ENCODE measurements around the gene HADHB. TPM values are rescaled to one million over a fixed set of nuclear protein-coding genes. Genes with fewer than 3 reads are reported as not detected.

Gene HADHB
- total and polyA plus RNA-seq, 2 of the 13 experiments (the other 11 are each of a cell fraction or from before 2014, with no cell fraction given) = 112 to 238 TPM

DNA sequence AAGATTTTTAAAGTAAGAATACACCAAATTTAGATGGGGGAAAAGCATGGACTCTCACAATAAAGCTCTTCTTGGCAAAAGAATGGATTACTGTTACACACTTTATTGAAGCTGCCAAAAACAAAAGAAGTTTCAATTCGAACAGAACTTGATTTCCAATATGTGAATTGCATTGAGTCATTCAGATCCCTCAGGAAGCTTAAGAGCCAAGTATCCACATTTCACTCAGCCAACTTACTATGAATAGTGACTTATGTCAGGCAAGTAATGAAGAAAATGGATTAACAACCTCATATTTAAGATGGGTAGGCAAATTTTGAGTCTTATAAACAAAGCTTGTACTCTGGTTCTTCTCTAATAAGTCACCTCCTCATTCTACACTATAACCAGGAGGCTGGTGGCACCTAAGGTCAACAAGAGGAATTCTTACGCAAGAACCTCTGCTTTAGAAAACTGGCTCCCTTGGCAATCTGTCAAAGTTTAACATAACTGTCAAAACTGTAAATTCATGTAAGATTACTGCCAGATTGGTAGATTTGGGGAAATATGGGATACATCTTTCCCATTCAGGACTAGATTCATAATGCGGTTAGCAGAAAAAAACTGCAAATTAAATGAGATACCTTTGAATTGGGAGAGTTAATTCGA is 6.3 kb upstream of the HADHB start (continued):
- TF ChIP-seq, protein P1, sequence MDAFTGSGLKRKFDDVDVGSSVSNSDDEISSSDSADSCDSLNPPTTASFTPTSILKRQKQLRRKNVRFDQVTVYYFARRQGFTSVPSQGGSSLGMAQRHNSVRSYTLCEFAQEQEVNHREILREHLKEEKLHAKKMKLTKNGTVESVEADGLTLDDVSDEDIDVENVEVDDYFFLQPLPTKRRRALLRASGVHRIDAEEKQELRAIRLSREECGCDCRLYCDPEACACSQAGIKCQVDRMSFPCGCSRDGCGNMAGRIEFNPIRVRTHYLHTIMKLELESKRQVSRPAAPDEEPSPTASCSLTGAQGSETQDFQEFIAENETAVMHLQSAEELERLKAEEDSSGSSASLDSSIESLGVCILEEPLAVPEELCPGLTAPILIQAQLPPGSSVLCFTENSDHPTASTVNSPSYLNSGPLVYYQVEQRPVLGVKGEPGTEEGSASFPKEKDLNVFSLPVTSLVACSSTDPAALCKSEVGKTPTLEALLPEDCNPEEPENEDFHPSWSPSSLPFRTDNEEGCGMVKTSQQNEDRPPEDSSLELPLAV (CRISPR knock-in tag; conservative IDR thresholded peaks at IDR 0.05; ENCODE audit: low read depth) = no peak
- TF ChIP-seq, protein P2, sequence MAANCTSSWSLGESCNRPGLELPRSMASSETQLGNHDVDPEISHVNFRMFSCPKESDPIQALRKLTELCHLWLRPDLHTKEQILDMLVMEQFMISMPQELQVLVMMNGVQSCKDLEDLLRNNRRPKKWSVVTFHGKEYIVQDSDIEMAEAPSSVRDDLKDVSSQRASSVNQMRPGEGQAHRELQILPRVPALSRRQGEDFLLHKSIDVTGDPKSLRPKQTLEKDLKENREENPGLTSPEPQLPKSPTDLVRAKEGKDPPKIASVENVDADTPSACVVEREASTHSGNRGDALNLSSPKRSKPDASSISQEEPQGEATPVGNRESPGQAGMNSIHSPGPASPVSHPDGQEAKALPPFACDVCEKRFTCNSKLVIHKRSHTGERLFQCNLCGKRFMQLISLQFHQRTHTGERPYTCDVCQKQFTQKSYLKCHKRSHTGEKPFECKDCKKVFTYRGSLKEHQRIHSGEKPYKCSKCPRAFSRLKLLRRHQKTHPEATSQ (CRISPR knock-in tag; IDR thresholded peaks at IDR 0.05; ENCODE audit: borderline replicate concordance) = no peak
- peak; percentile 50 for TF ChIP-seq SOX5 (CRISPR knock-in tag; IDR thresholded peaks at IDR 0.05; ENCODE audit: borderline replicate concordance)
- peak; percentile 17; the same call in 1 of the 2 replicates for TF ChIP-seq HNF4G (IDR thresholded peaks at IDR 0.05; ENCODE audit: borderline replicate concordance, low read depth, low read length)
- no peak for TF ChIP-seq HNF4G (CRISPR knock-in tag; IDR thresholded peaks at IDR 0.05; ENCODE audit: borderline replicate concordance, low read depth)
- no peak for TF ChIP-seq NRL (CRISPR knock-in tag; IDR thresholded peaks at IDR 0.05; ENCODE audit: borderline replicate concordance)
- peak; percentile 86 for TF ChIP-seq GATAD2A (CRISPR knock-in tag; IDR thresholded peaks at IDR 0.05)
- TF ChIP-seq, protein P3, sequence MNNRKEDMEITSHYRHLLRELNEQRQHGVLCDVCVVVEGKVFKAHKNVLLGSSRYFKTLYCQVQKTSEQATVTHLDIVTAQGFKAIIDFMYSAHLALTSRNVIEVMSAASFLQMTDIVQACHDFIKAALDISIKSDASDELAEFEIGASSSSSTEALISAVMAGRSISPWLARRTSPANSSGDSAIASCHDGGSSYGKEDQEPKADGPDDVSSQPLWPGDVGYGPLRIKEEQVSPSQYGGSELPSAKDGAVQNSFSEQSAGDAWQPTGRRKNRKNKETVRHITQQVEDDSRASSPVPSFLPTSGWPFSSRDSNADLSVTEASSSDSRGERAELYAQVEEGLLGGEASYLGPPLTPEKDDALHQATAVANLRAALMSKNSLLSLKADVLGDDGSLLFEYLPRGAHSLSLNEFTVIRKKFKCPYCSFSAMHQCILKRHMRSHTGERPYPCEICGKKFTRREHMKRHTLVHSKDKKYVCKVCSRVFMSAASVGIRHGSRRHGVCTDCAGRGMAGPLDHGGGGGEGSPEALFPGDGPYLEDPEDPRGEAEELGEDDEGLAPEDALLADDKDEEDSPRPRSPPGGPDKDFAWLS (CRISPR knock-in tag; IDR thresholded peaks at IDR 0.05; ENCODE audit: borderline replicate concordance) = no peak
